B cell (primary cell): Measurements from ENCODE around the gene PLCG2.

Source experiments
- EZH2 ChIP-seq: IDR thresholded peaks from 2 replicates; pipeline ENCODE4 v1.6.1; 2012; ENCODE audit warnings: borderline replicate concordance, low read depth, mild to moderate bottlenecking, moderate library complexity, low read length; ENCODE audit not compliant: insufficient read depth, poor library complexity, severe bottlenecking
- TF ChIP-seq, protein P1 (sequence below): fragments of 200-600 bp; IDR thresholded peaks from one replicate; pipeline ENCODE4 v1.8.0; 2022; ENCODE audit warnings: antibody characterized with exemption, mild to moderate bottlenecking

- TF ChIP-seq, protein P1, sequence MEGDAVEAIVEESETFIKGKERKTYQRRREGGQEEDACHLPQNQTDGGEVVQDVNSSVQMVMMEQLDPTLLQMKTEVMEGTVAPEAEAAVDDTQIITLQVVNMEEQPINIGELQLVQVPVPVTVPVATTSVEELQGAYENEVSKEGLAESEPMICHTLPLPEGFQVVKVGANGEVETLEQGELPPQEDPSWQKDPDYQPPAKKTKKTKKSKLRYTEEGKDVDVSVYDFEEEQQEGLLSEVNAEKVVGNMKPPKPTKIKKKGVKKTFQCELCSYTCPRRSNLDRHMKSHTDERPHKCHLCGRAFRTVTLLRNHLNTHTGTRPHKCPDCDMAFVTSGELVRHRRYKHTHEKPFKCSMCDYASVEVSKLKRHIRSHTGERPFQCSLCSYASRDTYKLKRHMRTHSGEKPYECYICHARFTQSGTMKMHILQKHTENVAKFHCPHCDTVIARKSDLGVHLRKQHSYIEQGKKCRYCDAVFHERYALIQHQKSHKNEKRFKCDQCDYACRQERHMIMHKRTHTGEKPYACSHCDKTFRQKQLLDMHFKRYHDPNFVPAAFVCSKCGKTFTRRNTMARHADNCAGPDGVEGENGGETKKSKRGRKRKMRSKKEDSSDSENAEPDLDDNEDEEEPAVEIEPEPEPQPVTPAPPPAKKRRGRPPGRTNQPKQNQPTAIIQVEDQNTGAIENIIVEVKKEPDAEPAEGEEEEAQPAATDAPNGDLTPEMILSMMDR, result no peak
- TF ChIP-seq EZH2, result no peak
These were observed 138.3 kb downstream of the PLCG2 start for GRCh38 chr16:81917375-81917774.
